GM12801 (cell line): ENCODE measurements around the gene RNGTT.

Experiments used
- CTCF ChIP-seq: IDR thresholded peaks from one replicate; pipeline ENCODE4 v1.5.1; 2011; ENCODE audit warnings: control low read depth; ENCODE audit not compliant: insufficient read length; ENCODE audit errors: extremely low read depth

RNGTT gene

DNA sequence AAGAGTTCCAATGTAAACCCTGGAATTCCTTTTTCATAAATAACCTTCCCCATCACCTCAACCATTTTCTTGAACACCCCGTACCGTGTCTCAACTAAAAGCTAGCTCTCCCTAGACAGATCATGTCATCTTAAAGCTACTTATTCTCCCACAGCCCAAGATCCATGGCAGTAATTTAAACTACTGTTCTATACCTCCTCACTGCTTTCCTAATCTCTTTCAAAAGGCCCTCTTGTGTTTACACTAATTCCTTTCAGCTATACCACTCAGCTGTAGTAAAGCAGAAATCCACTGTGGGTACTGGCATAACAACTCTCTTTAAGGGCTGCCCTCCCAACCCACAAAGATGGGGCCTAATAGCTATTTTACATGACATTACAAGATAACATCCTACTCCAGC, 67.5 kb downstream of the RNGTT start:
- TF ChIP-seq CTCF = no peak

- TF ChIP-seq CTCF = no peak
Observed at GRCh38 chr6:88890860-88891845, 72.3 kb downstream of the RNGTT start.

DNA sequence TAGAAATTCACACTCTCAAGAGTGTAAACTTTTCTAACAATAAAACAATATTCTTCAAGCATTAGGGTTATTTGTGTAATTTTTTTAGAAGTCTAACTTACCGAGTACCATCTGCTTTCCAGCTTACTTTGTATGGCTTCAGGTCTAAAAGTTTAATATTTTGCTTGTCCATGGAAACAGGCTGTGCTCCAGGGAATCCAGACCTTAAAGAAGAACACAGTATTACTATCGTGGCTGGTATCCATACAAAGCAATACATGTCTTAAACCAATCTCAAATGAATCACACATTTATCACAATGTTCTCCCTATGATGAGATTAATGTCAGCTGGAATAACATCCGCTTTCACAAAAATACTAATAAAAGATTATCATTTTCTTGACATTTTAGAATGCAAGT, 73.0 kb downstream of the RNGTT start:
- TF ChIP-seq CTCF = no peak

GRCh38 chr6:88884361-88884760, 79.1 kb downstream of the RNGTT start:
- no peak for TF ChIP-seq CTCF

DNA sequence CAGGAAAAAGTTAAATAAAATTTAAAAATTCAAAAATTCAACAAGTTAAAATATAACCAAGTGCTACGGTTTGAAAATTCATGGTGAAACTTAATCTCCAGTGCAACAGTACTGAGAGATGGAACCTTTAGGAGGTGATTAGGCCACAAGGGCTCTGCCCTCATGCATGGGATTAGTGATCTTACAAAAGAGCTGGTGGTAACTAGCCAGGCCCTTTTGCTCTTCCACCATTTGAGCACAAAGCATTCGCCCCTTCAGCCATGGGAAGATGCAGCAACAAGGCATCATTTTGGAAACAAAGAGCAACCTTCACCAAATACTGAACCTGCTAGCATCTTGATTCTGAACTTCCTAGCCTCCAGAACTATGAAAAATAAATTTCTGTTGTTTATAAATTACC, 80.9 kb downstream of the RNGTT start:
- no peak for TF ChIP-seq CTCF

- TF ChIP-seq CTCF = no peak
Observed at GRCh38 chr6:88881451-88881850, 82.0 kb downstream of the RNGTT start.

DNA sequence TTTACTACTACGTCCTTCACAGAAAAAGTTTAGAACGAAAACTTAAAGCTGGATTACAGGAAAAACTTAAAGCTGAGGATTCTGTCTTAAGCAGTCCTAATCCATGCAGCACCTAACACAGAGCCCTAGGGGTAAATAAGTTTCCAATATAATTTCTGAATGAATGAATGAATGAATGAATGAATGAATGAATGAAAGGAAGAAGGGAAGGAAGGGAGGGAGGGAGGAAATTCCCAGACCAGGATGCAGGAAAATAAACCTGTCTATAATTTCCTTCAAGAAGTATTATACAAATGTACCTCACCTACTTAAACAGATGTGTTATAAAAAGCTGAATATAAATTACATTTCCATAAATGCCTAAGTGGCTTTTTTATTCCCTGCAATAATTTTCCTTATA, 83.4 kb downstream of the RNGTT start:
- TF ChIP-seq CTCF = no peak
